ENCODE results near the gene SLC17A2. TPM values are rescaled to one million over a fixed set of nuclear protein-coding genes. Genes with fewer than 3 reads are reported as not detected.

Gene SLC17A2
- total and polyA plus RNA-seq, 2 of the 8 experiments (the other 6 are each of a cell fraction or from before 2014, with no cell fraction given) = not detected

DNA sequence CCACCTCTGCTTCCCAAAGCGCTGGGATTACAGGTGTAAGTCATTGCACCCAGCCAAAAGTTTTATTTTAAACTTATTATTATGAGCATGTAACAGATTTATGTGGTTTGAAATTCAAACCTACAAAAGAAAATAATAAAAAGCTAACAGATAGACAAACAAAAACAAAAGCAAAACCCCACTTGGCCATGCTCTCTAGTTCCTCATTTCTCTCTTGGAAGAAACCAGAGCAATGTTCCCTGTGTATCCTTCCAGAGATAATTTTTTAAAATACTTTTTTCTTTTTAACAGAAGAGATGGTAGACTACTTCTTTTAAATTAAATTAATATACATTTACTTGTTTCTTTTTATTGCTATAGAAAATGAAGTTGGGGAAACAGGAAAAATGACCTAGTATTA, 28.4 kb downstream of the SLC17A2 start:
- Histone ChIP-seq H3K4me2 (ENCODE audit: insufficient read depth in 1 of 2, low read depth in 2 of 2, low read length in 2 of 2) (no peak overlapping the region), H3K23ac (ENCODE audit: insufficient read length) (no peak overlapping the region), H2BK12ac (ENCODE audit: low read depth, low read length) (no peak overlapping the region), H3K18ac (ENCODE audit: extremely low read depth, low read length) (no peak overlapping the region), H4K91ac (replicated peaks; ENCODE audit: insufficient read length, low read length) (no peak overlapping the region), H2AK5ac (ENCODE audit: low read depth, low read length) (no peak overlapping the region), H3K9me3 (ENCODE audit: insufficient read depth in 2 of 2, low read depth in 1 of 2, low read length in 1 of 2) (no peaks in the 10 kb centered on the region), H3K4ac (replicated peaks; ENCODE audit: insufficient read length, low read depth, low read length) (no peak overlapping the region), H3K79me2 (ENCODE audit: control insufficient read depth in 1 of 2, insufficient read depth in 2 of 2, low read length in 2 of 2) (no peaks in the 10 kb centered on the region), H2BK120ac (replicated peaks; ENCODE audit: low read depth, low read length) (no peak overlapping the region), H3K14ac (ENCODE audit: insufficient read length) (no peak overlapping the region), H2AFZ (ENCODE audit: low read length) (no peak overlapping the region), H3K79me1 (ENCODE audit: low read depth, low read length) (no peaks in the 10 kb centered on the region), H3K27ac (ENCODE audit: low read depth, low read length) (no peak overlapping the region), H4K5ac (ENCODE audit: insufficient read length, low read depth, low read length) (no peak overlapping the region), H4K8ac (ENCODE audit: extremely low read depth, insufficient read depth, low read length) (no peak overlapping the region), H3K56ac (replicated peaks; ENCODE audit: insufficient read length, low read depth, low read length) (no peak overlapping the region), H4K20me1 (replicated peaks in 1 of 2; ENCODE audit: control insufficient read depth in 1 of 2, insufficient read depth in 2 of 2, low read length in 2 of 2) (no peaks in the 10 kb centered on the region), H3K36me3 (ENCODE audit: control insufficient read depth in 2 of 4, insufficient read depth in 4 of 4, low read length in 3 of 4) (no peaks in the 10 kb centered on the region), H3K4me1 (replicated peaks in 1 of 4; ENCODE audit: control insufficient read depth in 3 of 4, insufficient read depth in 4 of 4, low read length in 3 of 4) (peaks cover 0 to 14% (median 11%) of the 10 kb centered on the region in 4 experiments; a peak in 4 of 7 replicates), H3K27me3 (replicated peaks in 1 of 4; ENCODE audit: control insufficient read depth in 3 of 4, extremely low read depth in 1 of 4, insufficient read depth in 3 of 4, low read length in 3 of 4) (no peaks in the 10 kb centered on the region), H3K4me3 (ENCODE audit: extremely low read depth in 1 of 4, insufficient read depth in 2 of 4, low read depth in 3 of 4, low read length in 4 of 4) (no peak overlapping the region), H2BK5ac (ENCODE audit: low read depth, low read length) (no peak overlapping the region), H2BK15ac (ENCODE audit: low read length) (no peak overlapping the region), H2BK20ac (ENCODE audit: low read length) (no peak overlapping the region), H3K9ac (replicated peaks in 1 of 4; ENCODE audit: extremely low read depth in 1 of 4, low read depth in 3 of 4, low read length in 3 of 4) (no peak overlapping the region), H3K23me2 (ENCODE audit: low read depth, low read length) (no peaks in the 10 kb centered on the region)
- ChIA-PET CTCF (ENCODE audit: partially characterized antibody) (interaction anchor here (1.1 kb wide), 1 partner anchor 102 kb away, joined by 4 read pairs; no protein-coding TSS in a partner anchor), POLR2A (ENCODE audit: partially characterized antibody) (no interaction called here)
- no peak for FAIRE-seq
- TF ChIP-seq E2F6 (IDR thresholded peaks at IDR 0.05) (no peak), FOSL1 (IDR thresholded peaks at IDR 0.05; ENCODE audit: insufficient read depth, low read depth, low read length) (no peak), CEBPB (IDR thresholded peaks at IDR 0.05; ENCODE audit: low read depth, low read length) (no peak), USF2 (IDR thresholded peaks at IDR 0.05; ENCODE audit: low read length) (no peak), SAP30 (IDR thresholded peaks at IDR 0.05; ENCODE audit: insufficient read depth, insufficient replicate concordance, low read length) (no peak), YY1 (IDR thresholded peaks at IDR 0.05; ENCODE audit: low read depth, low read length) (no peak), POU5F1 (IDR thresholded peaks at IDR 0.05; ENCODE audit: low read depth, low read length) (no peak), CHD1 (IDR thresholded peaks at IDR 0.05; ENCODE audit: low read depth, low read length) (no peak), KDM4A (IDR thresholded peaks at IDR 0.05; ENCODE audit: low read depth, low read length, severe bottlenecking) (no peak), TAF7 (optimal IDR thresholded peaks at IDR 0.05; ENCODE audit: borderline replicate concordance, low read depth, low read length) (no peak), POLR2AphosphoS5 (IDR thresholded peaks at IDR 0.05; ENCODE audit: low read depth, low read length) (no peak), SIX5 (IDR thresholded peaks at IDR 0.05; ENCODE audit: low read depth, low read length) (no peak), HDAC6 (IDR thresholded peaks at IDR 0.05; ENCODE audit: low read depth, low read length) (no peak)
- no peak for DNase-seq (ENCODE audit: low read depth in 1 of 2, low spot score in 2 of 2)
- WGBS, 2 experiments (ENCODE audit: extremely low coverage in 1 of 2, insufficient coverage in 1 of 2, insufficient read length in 1 of 2, insufficient replicate concordance in 2 of 2, low coverage in 1 of 2, low lambda C conversion rate in 2 of 2, missing lambda C conversion rate in 1 of 2) = 95% methylated on average over 1 of the region's 1 CpG; no CpG with 5 or more reads in 1 of the 2 experiments

Measured in H1 (cell line).